GM12864 (cell line): Measurements from ENCODE around the gene CYB561A3.

Experiments
- DNase-seq: peaks from one replicate; pipeline ENCODE4 v3.0.0-alpha.2; 2011; ENCODE audit warnings: low read depth
- H3K4me3 ChIP-seq: 2 replicates; pipeline ENCODE4 v1.5.1; 2011; ENCODE audit warnings: mild to moderate bottlenecking, low read depth, low read length, control low read depth
- CTCF ChIP-seq: IDR thresholded peaks from 2 replicates; pipeline ENCODE4 v1.5.1; 2011; ENCODE audit warnings: low read depth, mild to moderate bottlenecking, moderate library complexity, low read length, control low read depth, inconsistent platforms; ENCODE audit errors: missing control alignments

CYB561A3 gene

DNA sequence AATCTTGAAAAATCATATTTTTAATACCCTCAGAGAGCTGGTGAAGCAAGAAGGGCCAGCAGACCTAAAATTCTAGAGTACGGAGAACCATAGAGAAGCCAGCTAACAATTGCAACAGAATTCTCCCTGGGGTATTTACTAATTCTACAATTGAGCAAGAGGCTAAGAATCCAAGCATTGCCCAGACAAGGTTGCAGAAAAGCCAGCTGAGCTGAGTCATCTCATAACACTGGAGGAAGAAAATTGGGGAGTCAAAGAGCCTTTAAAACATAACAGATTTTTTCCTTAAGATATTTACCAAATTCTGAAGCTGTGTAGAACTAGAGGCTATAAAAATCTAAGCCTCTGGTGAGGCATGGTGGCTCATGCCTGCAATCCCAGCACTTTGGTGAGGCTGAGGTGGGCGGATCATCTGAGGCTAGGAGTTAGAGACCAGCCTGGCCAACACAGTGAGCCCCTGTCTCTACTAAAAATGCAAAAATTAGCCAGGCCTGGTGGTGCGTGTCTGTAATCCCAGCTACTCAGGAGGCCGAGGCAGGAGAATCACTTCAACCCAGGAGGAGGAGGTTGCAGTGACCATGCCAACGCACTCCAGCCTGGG, 17.1 kb upstream of the CYB561A3 start:
- no peak for DNase-seq
- no peak overlapping the region for H3K4me3 ChIP-seq

DNA sequence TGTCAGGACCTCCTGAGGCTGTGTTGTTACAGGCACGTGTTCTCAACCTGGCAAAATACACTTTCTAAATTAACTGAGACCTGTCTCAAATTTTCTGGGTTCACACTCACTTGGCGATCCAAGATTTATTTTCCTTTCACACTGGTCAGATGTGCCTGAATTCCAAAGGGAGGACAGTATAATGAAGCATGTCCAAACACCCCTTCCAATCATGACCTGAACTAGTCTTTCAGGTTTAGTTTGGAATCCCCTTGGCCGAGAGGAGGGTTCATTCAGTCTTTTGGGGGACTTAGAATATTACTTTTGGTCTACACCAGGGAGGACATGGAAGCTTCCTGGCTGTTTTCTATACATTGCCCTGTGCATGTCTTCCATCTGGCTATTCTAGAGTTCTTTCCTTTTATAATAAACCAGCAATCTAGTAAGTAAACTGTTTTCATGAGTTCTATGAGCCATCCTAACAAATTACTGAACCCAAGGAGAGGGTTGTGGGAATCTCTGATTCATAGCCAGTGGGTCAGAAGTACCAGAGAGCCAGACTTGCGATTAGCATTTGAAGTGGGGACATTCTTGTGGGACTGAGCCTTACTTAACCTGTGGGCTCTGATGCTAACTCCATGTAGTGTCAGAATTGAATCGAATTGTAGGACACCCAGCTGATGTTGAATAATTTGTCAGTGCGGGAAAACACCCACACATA, 15.9 kb upstream of the CYB561A3 start:
- no peak for DNase-seq
- no peak for TF ChIP-seq CTCF

More for the DNA sequence above, 17.1 kb upstream of the CYB561A3 start:
- TF ChIP-seq CTCF = no peak

DNA sequence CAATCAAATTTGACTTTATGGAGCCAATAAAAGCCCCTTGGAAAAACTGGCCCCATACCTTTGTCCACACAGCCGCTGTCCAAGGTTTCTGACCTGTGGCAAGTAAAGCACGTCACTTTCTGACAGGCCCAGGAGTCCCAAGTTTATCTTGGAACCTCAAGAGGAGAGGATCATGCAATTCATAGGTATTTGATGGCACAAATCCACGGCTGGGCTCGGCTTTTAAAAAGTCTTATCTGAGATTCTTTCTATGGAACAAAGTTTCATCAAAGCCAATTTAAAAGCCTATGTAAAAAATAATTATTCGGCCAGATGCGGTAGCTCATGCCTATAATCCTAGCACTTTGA, 14.1 kb upstream of the CYB561A3 start:
- DNase-seq = no peak
- no peak overlapping the region for H3K4me3 ChIP-seq
- TF ChIP-seq CTCF = no peak

More for the DNA sequence above, 15.9 kb upstream of the CYB561A3 start:
- no peak overlapping the region for H3K4me3 ChIP-seq

DNA sequence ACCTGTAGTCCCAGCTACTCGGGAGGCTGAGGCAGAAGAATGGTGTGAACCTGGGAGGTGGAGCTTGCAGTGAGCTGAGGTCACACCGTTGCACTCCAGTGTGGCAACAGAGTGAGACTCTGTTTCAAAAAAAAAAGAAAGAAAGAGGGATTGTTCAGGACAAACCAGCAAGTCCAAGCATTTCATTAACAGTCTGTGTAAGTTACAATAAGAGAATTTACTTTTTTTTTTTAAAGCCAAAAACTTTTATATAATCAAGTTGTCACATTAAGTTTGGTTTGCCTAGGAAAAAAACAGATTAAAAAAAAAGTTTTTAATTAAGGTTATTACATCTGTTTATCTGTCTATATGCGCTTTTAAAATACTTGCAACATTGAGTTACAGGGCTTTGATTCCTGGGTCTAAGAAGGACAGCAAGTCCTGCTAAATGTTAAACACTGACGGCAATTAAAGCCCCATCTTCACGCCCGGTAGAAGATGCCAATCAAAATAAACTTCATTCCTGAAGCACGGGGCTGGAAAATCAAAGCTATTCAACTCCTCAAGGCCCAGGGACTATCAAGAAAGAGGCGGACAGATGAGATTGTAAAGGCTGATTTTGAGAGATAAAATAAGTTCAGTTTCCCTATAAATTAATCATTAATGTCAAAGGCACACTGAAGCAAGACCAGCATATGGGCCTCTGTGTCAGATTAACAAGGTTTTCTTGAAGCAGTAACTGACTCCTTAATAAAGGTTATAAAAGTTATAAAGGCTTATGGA, 11.2 kb upstream of the CYB561A3 start:
- no peak for TF ChIP-seq CTCF
- no peak for DNase-seq
- H3K4me3 ChIP-seq = no peak overlapping the region

DNA sequence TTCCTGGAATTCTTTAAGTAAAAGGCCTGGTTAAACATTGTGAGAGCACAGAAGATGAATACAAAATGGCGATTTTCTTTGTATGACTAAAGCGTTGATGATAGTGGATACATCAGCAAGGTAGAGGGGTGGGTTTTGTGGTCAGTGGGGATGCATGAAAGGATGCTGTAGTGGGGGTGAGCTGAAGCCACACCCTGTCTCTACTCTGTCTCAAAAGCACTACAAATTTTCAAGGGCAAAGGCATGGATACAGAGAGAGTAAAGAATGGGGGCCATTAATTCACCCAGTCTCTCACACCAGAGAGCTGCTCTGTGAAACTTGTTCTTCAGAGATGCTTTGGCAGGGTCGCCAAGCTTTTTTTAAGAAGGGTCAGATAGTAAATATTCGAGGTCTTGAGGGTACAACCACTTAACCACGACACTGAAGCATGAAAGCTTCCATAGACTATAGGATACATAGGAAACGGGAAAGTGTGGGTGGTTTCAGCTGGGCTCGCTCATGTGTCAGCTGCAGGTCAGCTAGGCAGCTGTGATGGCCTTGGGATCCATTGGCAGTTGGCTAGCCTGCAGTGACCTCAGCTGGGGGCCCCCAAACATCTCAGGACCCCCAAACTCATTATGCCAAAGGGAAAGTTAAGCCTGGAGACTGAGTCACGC, 8.8 kb upstream of the CYB561A3 start:
- no peak overlapping the region for H3K4me3 ChIP-seq
- DNase-seq = no peak
- no peak for TF ChIP-seq CTCF

- TF ChIP-seq CTCF = no peak
- no peak for DNase-seq
Observed at GRCh38 chr11:61369372-61370348, 8.0 kb upstream of the CYB561A3 start.

More at GRCh38 chr11:61369372-61370348, 8.0 kb upstream of the CYB561A3 start:
- no peak overlapping the region for H3K4me3 ChIP-seq
